ENCODE results near the gene CFAP57. TPM values are rescaled to one million over a fixed set of nuclear protein-coding genes. Genes with fewer than 3 reads are reported as not detected.

Gene CFAP57
- total and polyA plus RNA-seq, 9 donors, result 0.04 to 0.36 (median 0.24) TPM

DNA sequence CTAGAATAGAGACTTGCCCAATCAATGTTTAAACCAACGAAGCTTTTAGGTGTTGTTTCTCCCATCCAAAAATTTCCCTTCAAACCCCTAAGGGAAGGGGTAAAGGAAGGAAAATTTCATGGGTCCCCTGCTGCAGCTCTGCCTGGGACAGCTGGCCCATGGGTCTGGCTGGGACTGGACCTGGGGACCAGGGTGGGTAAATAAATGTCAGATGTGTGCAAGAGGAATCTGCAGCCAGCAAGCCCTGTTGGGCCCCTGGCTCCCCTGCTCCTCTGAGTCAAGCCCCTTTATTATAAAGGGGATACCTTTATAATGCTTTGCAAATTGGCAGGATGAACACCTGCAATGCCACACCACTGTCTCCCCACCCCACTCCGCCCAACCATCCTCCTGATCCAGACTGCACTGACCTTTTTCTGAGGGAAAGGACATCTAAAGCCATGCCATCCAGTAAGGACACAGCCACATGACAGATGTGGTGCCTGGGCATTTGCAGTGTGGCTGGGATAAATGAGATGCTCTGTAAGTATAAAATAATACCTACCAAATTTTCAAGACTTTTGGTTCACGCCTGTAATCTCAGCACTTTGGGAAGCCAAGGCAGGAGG lies 95.8 kb downstream of the CFAP57 start:
- no peak overlapping the region for H3K27ac ChIP-seq (ENCODE audit: low read length)
- H3K4me3 ChIP-seq (ENCODE audit: low read length), result no peak overlapping the region
- WGBS (ENCODE audit: insufficient coverage), result no CpG with 5 or more reads among the region's 3 CpGs
- H3K27me3 ChIP-seq (ENCODE audit: control insufficient read depth, insufficient read depth, low read length), result peaks cover 13% of the 10 kb centered on the region
- no peaks in the 10 kb centered on the region for H3K36me3 ChIP-seq (ENCODE audit: control insufficient read depth, insufficient read depth, low read length)
- no peak for DNase-seq
- peaks cover 6% of the 10 kb centered on the region for H3K4me1 ChIP-seq (ENCODE audit: control insufficient read depth, insufficient read depth, low read length)
- H3K9me3 ChIP-seq (replicated peaks; ENCODE audit: control insufficient read depth, low read depth, low read length), result peaks cover 3% of the 10 kb centered on the region

DNA sequence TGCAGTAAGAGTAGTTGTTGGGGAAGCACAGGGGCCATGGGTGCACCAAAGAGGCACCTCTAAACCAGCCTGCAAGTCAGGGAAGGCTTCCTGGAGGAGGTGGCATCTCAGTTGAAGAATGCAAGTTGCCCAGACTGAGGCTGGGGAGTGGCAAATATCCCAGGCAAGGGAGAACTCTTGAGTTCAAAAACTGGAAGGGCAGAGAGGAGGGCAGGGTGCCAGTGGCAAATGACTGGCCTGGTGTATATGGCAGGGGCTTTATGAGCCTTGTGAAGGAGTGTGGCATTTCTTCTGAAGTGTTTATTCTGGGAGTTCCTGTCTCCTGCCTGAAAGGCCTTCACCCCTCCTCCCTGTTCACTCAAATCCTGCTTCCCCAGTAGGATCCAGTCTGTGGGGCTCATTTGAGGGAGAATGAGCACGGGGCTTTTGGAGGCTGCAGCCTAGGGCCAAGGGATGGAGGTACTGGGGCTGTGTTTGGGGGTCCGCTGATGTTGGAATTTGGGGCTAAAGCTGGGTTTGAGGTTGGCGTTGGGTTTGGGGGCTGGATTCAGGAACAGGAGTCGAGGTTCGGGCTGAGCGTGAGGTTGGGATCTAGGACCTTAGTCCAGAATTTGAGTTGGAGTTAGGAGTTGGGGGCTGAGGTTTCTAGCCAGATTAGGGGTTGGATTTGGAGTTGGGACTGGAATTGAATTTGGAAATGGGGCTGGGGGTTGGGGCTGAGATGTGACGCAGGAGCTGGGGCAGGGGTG lies 97.7 kb downstream of the CFAP57 start, which contains the start of gene TMEM125:
Gene TMEM125 (plus strand): TSS at position 357 of the 749 bp plus-strand sequence. CDS start 2,740 bp downstream, outside the sequence.
- no peak for DNase-seq
- Histone ChIP-seq H3K4me3 (ENCODE audit: low read length) (no peak within 1 kb of the TSS), H3K36me3 (ENCODE audit: control insufficient read depth, insufficient read depth, low read length) (no peaks in the 10 kb centered on the region), H3K27me3 (ENCODE audit: control insufficient read depth, insufficient read depth, low read length) (peaks cover 13% of the 10 kb centered on the region), H3K27ac (ENCODE audit: low read length) (no peak within 1 kb of the TSS), H3K4me1 (ENCODE audit: control insufficient read depth, insufficient read depth, low read length) (peaks cover 13% of the 10 kb centered on the region), H3K9me3 (replicated peaks; ENCODE audit: control insufficient read depth, low read depth, low read length) (no peaks in the 10 kb centered on the region)
- 67% methylated on average over 7 of the region's 7 CpGs for WGBS (ENCODE audit: insufficient coverage)

DNA sequence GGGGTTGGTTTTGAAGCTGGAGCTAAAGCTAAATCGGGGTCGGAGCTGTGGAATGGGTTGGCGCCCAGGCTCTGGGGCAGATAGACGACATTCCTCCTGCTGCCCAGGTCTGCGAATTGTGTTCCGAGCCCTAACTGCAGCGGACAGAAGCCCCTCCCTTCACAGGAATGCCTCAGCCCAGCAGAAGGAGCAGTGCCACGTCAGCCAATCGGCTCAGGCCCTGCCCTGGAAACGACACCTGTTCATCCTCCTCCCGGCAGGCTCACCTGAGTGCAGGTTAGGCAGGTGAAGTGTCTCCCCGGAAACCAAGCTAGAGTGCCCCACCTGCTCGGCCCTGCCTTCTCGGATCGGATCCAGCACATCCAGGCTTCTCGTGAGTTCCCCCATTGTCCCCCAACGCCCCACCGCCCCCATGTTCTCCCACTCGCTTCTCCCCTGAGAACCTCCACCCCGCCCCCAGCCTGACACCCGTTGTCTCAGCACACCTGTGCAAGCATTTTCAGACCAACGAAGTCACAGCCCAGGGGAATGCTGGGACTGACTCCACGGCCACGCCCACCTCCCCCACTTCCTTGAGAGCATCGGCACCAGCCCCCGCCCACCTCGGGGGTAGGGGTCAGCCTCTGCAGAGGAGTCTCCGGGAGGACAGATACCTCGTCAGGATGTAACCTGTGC lies 98.4 kb downstream of the CFAP57 start:
- no peak overlapping the region for H3K4me3 ChIP-seq (ENCODE audit: low read length)
- no peak for DNase-seq
- no peak overlapping the region for H3K27ac ChIP-seq (ENCODE audit: low read length)
- peaks cover 13% of the 10 kb centered on the region for H3K4me1 ChIP-seq (ENCODE audit: control insufficient read depth, insufficient read depth, low read length)
- H3K9me3 ChIP-seq (replicated peaks; ENCODE audit: control insufficient read depth, low read depth, low read length), result no peaks in the 10 kb centered on the region
- WGBS (ENCODE audit: insufficient coverage), result 8% methylated on average over 23 of the region's 29 CpGs
- H3K27me3 ChIP-seq (ENCODE audit: control insufficient read depth, insufficient read depth, low read length), result peaks cover 13% of the 10 kb centered on the region
- H3K36me3 ChIP-seq (ENCODE audit: control insufficient read depth, insufficient read depth, low read length), result no peaks in the 10 kb centered on the region

DNA sequence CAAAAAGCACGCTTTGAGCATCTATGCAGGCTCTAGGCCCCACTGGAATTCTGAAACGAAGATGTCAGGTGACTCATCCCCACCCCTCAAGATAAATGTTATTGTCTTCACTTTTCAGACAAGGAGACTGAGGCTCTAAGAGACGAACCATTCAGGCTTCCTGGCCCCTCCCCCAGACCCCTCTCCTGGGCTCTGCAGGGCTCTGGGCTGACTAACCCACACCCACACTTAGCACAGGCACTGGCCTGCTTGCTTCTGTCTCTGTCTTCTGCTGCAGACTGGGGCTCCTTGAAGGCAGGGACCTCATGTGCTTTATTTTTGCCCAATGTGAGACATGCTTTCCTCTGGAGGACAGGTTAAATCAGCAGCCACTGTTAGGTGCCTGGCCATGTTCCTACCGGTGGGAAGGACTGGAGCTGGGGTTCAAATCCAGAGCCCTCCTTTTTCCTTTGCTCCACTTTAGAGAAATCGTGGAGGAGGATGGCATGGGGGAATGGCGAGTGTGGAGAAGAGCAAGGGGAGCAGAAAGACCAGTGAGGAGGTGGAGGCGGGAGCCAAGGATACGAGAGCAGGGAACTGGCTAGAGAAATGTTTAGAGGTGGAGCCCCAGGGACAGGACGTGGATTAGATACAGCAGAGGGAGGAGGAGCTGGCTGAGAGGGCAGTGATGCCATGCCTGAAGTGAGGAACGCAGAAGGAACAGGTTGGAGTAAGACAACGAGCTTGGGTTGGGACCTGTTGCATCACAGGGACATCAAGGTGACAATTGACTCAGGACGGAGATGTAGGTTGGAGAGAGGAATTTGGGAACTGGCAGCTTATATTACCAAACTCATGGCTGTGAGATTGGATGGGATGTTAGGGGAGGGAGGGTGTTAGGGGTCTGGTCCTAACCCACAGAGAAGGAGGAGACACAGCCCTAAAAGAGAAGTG lies 99.3 kb downstream of the CFAP57 start:
- no peak overlapping the region for H3K27ac ChIP-seq (ENCODE audit: low read length)
- H3K9me3 ChIP-seq (replicated peaks; ENCODE audit: control insufficient read depth, low read depth, low read length), result no peaks in the 10 kb centered on the region
- H3K4me1 ChIP-seq (ENCODE audit: control insufficient read depth, insufficient read depth, low read length), result peaks cover 13% of the 10 kb centered on the region
- H3K36me3 ChIP-seq (ENCODE audit: control insufficient read depth, insufficient read depth, low read length), result no peaks in the 10 kb centered on the region
- no peak overlapping the region for H3K4me3 ChIP-seq (ENCODE audit: low read length)
- DNase-seq, result no peak
- H3K27me3 ChIP-seq (ENCODE audit: control insufficient read depth, insufficient read depth, low read length), result peaks cover 13% of the 10 kb centered on the region
- WGBS (ENCODE audit: insufficient coverage), result 56% methylated on average over 10 of the region's 12 CpGs

DNA sequence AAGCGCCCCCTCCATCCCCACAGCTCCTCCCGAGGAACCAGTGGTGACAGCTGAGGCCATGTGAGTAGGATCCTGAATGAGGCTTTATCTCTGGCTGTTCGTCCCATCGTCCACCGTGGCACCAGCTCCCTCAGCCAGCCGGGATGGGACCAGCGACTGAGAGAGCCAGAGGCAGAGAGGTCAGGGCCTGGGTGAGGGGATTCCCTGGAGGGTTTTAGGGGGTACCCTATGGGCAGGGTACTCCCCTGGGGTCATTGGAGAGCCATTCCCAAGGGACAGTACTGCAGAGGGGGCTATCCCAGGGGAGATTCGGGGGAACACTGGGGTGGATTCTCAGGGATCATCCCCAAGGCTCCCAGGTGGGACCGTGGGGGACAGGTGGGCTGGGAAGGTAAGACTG lies 100.0 kb downstream of the CFAP57 start:
- Histone ChIP-seq H3K27me3 (ENCODE audit: control insufficient read depth, insufficient read depth, low read length) (peaks cover 16% of the 10 kb centered on the region), H3K4me1 (ENCODE audit: control insufficient read depth, insufficient read depth, low read length) (peaks cover 13% of the 10 kb centered on the region), H3K9me3 (replicated peaks; ENCODE audit: control insufficient read depth, low read depth, low read length) (no peaks in the 10 kb centered on the region), H3K36me3 (ENCODE audit: control insufficient read depth, insufficient read depth, low read length) (no peaks in the 10 kb centered on the region), H3K4me3 (ENCODE audit: low read length) (no peak overlapping the region), H3K27ac (ENCODE audit: low read length) (no peak overlapping the region)
- DNase-seq, result no peak
- WGBS (ENCODE audit: insufficient coverage), result 63% methylated on average over 6 of the region's 9 CpGs

DNA sequence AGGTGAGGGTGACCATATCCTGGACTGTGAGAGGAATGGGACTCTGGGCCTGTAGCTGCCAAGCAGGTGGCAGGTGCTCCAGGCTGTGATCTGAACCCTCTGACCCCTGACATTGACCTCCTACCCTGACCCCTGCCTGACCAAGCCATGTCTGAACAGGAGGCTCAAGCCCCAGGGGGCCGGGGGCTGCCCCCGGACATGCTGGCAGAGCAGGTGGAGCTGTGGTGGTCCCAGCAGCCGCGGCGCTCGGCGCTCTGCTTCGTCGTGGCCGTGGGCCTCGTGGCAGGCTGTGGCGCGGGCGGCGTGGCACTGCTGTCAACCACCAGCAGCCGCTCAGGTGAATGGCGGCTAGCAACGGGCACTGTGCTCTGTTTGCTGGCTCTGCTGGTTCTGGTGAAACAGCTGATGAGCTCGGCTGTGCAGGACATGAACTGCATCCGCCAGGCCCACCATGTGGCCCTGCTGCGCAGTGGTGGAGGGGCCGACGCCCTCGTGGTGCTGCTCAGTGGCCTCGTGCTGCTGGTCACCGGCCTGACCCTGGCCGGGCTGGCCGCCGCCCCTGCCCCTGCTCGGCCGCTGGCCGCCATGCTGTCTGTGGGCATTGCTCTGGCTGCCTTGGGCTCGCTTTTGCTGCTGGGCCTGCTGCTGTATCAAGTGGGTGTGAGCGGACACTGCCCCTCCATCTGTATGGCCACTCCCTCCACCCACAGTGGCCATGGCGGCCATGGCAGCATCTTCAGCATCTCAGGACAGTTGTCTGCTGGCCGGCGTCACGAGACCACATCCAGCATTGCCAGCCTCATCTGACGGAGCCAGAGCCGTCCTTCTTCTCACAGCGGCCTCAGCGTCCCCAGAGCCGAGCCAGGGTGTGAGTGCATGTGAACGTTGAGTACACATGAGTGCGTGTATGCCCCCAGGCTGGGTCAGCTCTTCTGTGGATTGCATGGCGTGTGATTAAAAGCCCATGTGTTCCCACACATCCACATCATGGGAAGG lies 100.7 kb downstream of the CFAP57 start:
- Histone ChIP-seq H3K27me3 (ENCODE audit: control insufficient read depth, insufficient read depth, low read length) (peaks cover 18% of the 10 kb centered on the region), H3K4me3 (ENCODE audit: low read length) (no peak overlapping the region), H3K4me1 (ENCODE audit: control insufficient read depth, insufficient read depth, low read length) (peaks cover 13% of the 10 kb centered on the region), H3K27ac (ENCODE audit: low read length) (no peak overlapping the region), H3K36me3 (ENCODE audit: control insufficient read depth, insufficient read depth, low read length) (no peaks in the 10 kb centered on the region), H3K9me3 (replicated peaks; ENCODE audit: control insufficient read depth, low read depth, low read length) (no peaks in the 10 kb centered on the region)
- 94% methylated on average over 45 of the region's 46 CpGs for WGBS (ENCODE audit: insufficient coverage)
- DNase-seq, result no peak

DNA sequence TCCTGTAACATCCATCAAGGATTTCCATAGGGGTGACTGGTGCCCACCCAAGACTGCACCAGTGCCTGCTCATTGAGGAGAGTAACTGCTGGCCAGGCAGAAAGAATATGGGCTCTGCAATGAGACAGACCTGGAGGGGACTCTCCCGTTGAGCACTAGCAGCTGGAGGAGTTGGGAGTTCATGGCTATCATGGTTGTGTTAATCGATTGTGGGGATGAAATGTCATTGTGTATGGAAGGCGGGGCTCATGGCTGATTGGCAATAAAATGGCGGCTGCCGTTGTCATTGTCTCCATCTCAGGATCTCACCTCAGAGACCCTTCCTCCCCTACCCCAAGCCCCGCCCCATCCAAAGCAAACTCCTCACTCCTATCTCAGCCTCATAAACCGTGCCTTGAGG lies 101.6 kb downstream of the CFAP57 start:
- WGBS (ENCODE audit: insufficient coverage), result 50% methylated on average over 1 of the region's 7 CpGs

DNA sequence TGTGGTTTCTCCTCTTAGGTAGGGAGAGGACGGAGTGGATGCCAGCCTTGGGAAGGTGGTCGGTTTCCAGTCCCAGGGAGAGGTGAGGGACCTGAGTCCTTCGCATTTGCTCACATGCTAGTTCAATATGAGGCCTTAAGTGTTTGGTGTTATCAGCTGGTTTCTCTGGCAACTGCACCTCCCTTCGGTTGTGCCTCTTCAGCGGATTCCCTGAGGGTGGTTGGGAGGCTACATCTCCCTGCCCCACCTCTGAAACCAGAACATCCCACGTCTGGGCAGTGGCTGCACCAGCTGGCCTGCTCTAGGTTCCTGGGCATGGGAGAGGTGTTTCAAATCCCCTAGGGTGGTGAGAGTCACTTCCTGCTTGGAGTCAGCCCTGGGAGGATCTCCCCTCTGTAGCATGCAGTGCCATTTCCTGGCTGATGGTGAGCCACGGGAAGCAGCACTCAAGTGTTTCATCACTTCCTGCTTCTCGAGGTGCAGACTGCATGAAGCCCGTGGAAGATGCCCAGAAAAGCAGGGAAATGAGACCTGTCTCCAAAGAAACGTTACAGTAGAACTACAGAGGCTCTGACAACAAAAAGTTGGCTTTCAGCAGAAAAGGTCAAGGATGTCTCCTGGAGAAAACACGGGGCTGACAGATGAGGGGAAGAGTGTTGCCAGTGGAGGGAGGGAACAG lies 102.1 kb downstream of the CFAP57 start:
- H3K4me1 ChIP-seq (ENCODE audit: control insufficient read depth, insufficient read depth, low read length), result peaks cover 13% of the 10 kb centered on the region
- peaks cover 18% of the 10 kb centered on the region for H3K27me3 ChIP-seq (ENCODE audit: control insufficient read depth, insufficient read depth, low read length)
- DNase-seq, result peak; percentile 46
- WGBS (ENCODE audit: insufficient coverage), result 34% methylated on average over 5 of the region's 11 CpGs
- no peaks in the 10 kb centered on the region for H3K9me3 ChIP-seq (replicated peaks; ENCODE audit: control insufficient read depth, low read depth, low read length)
- H3K36me3 ChIP-seq (ENCODE audit: control insufficient read depth, insufficient read depth, low read length), result no peaks in the 10 kb centered on the region
- H3K27ac ChIP-seq (ENCODE audit: low read length), result peak overlapping the region; percentile 9
- no peak overlapping the region for H3K4me3 ChIP-seq (ENCODE audit: low read length)

More for the DNA sequence above, 101.6 kb downstream of the CFAP57 start:
- no peaks in the 10 kb centered on the region for H3K9me3 ChIP-seq (replicated peaks; ENCODE audit: control insufficient read depth, low read depth, low read length)
- peaks cover 18% of the 10 kb centered on the region for H3K27me3 ChIP-seq (ENCODE audit: control insufficient read depth, insufficient read depth, low read length)
- no peak overlapping the region for H3K27ac ChIP-seq (ENCODE audit: low read length)
- H3K4me3 ChIP-seq (ENCODE audit: low read length), result no peak overlapping the region
- H3K4me1 ChIP-seq (ENCODE audit: control insufficient read depth, insufficient read depth, low read length), result peaks cover 13% of the 10 kb centered on the region
- H3K36me3 ChIP-seq (ENCODE audit: control insufficient read depth, insufficient read depth, low read length), result no peaks in the 10 kb centered on the region
- DNase-seq, result no peak
